HepG2 (cell line): ENCODE results near the gene GALR2. TPM values are rescaled to one million over a fixed set of nuclear protein-coding genes. Genes with fewer than 3 reads are reported as not detected.

Source experiments
- ASH2L ChIP-seq: fragments of 300-600, 200-600 bp; sonication (generic); IDR thresholded peaks from 2 replicates; pipeline ENCODE4 v1.7.0; 2017; ENCODE audit warnings: low read depth, mild to moderate bottlenecking, moderate library complexity, mixed read lengths, low read length; ENCODE audit not compliant: insufficient read length
- DNMT1 ChIP-seq: sonication (generic); formaldehyde crosslinking; IDR thresholded peaks from 2 replicates; pipeline ENCODE4 v1.5.1; 2020; ENCODE audit warnings: mild to moderate bottlenecking, missing genetic modification reagents
- ELF3 ChIP-seq: IDR thresholded peaks from 2 replicates; pipeline ENCODE4 v1.6.1; 2016; ENCODE audit warnings: missing genetic modification reagents, missing compliant biosample characterization
- ELK4 ChIP-seq: sonication (generic); formaldehyde crosslinking; IDR thresholded peaks from 2 replicates; pipeline ENCODE4 v1.9.0; 2021; ENCODE audit warnings: missing genetic modification reagents, borderline replicate concordance
- HINFP ChIP-seq: sonication (generic); formaldehyde crosslinking; IDR thresholded peaks from 2 replicates; pipeline ENCODE4 v1.4.0; 2020; ENCODE audit warnings: low read depth, mild to moderate bottlenecking, missing genetic modification reagents
- NFE2L1 ChIP-seq: sonication (generic); formaldehyde crosslinking; IDR thresholded peaks from 2 replicates; pipeline ENCODE4 v1.4.0; 2020; ENCODE audit warnings: missing genetic modification reagents, mild to moderate bottlenecking, borderline replicate concordance
- NR2F2 ChIP-seq: IDR thresholded peaks from 2 replicates; pipeline ENCODE4 v1.6.1; 2012; ENCODE audit warnings: low read depth, inconsistent platforms, borderline replicate concordance
- PLRG1 ChIP-seq: fragments of 450-650 bp; conservative IDR thresholded peaks from 2 replicates; pipeline ENCODE4 v1.6.1; 2016
- ZNF101 ChIP-seq: sonication (generic); formaldehyde crosslinking; IDR thresholded peaks from 2 replicates; pipeline ENCODE4 v1.4.0; 2020; ENCODE audit warnings: mild to moderate bottlenecking, low read depth, missing genetic modification reagents, borderline replicate concordance
- ZNF331 ChIP-seq: sonication (generic); formaldehyde crosslinking; IDR thresholded peaks from 2 replicates; pipeline ENCODE4 v1.4.0; 2020; ENCODE audit warnings: missing genetic modification reagents
- ZNF749 ChIP-seq: sonication (generic); formaldehyde crosslinking; IDR thresholded peaks from 2 replicates; pipeline ENCODE4 v1.8.0; 2022; ENCODE audit warnings: mild to moderate bottlenecking, missing genetic modification reagents, moderate library complexity, borderline replicate concordance
- ZNF766 ChIP-seq: sonication (generic); formaldehyde crosslinking; IDR thresholded peaks from 2 replicates; pipeline ENCODE4 v1.5.0; 2020; ENCODE audit warnings: missing genetic modification reagents, borderline replicate concordance
- ZNF841 ChIP-seq: sonication (generic); formaldehyde crosslinking; IDR thresholded peaks from 2 replicates; pipeline ENCODE4 v1.8.1; 2023; ENCODE audit warnings: missing genetic modification reagents, borderline replicate concordance
- polyA plus RNA-seq, 8 experiments: library from polyadenylated mRNA; depleted of rRNA in 3 of 8; stranded (reverse) in 7 of 8; unstranded in 1 of 8; fragments of >200 nt; fragmentation: Illumina TruSeq in 4 of 8; extraction: Trizol in 4 of 8; gene quantifications; 2 replicates each; pipeline versions ENCODE4 v1.2.1 to v1.2.3, GENCODE V29; 2011 to 2016; ENCODE audit warnings: low read depth in 4 of 8, missing spikeins in 1 of 8, mixed read lengths in 1 of 8; ENCODE audit not compliant: insufficient read depth in 1 of 8
- total RNA-seq, 5 experiments: library from RNA; depleted of rRNA; stranded (reverse); fragments of >200 nt; fragmentation: Illumina TruSeq; extraction: Trizol; gene quantifications; 2 replicates each; pipeline ENCODE4 v1.2.3, GENCODE V29; 2016; ENCODE audit warnings: low read depth in 1 of 5
- TF ChIP-seq, protein P1 (sequence below): IDR thresholded peaks from 2 replicates; pipeline ENCODE4 v1.6.1; 2012; ENCODE audit warnings: low read length, improper control_type of control experiment
- TF ChIP-seq, protein P2 (sequence below): sonication (generic); formaldehyde crosslinking; IDR thresholded peaks from 2 replicates; pipeline ENCODE4 v1.9.0; 2021; ENCODE audit warnings: missing genetic modification reagents, mild to moderate bottlenecking, borderline replicate concordance
- TF ChIP-seq, protein P3 (sequence below): sonication (generic); formaldehyde crosslinking; IDR thresholded peaks from 2 replicates; pipeline ENCODE4 v1.4.0; 2020; ENCODE audit warnings: missing genetic modification reagents, borderline replicate concordance

Gene GALR2
- total and polyA plus RNA-seq, 2 of the 13 experiments (the other 11 are each of a cell fraction or from before 2014, with no cell fraction given), result 0.48 to 0.58 TPM

DNA sequence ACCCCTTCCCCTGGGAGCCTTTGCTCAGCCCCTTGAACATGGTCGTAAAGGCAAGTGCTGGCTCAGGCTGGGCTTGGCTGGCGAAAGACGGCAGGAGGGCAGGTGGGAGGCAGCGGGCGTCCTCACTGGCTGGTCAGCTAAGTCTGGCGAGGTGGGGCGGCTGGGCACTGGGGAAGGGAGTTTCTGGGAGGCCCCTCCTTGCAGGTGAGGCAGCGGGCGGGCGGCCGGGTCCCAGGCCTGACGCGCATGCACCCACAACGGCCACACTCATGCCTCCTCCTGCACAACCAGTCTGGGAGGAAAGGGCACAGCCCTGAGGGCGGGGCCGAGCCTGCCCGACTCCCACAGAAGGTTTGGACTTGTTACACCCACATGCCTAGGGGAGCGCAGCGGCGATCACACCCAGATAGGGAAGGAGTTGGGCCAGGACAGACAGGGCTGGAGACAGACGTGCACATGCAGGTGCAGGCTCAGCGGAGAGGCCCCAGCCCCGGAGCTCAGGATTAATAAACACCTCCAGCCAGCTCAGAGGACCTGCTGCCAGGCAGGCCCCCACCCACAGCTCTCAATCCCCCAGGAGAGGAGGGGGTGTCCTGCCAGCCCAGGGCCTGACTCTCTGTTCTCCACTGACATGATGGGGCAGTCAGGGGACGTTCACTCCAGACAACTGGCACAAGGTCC, 47.3 kb upstream of the GALR2 start, which contains the start of gene EVPL (continued):
- TF ChIP-seq, protein P1, sequence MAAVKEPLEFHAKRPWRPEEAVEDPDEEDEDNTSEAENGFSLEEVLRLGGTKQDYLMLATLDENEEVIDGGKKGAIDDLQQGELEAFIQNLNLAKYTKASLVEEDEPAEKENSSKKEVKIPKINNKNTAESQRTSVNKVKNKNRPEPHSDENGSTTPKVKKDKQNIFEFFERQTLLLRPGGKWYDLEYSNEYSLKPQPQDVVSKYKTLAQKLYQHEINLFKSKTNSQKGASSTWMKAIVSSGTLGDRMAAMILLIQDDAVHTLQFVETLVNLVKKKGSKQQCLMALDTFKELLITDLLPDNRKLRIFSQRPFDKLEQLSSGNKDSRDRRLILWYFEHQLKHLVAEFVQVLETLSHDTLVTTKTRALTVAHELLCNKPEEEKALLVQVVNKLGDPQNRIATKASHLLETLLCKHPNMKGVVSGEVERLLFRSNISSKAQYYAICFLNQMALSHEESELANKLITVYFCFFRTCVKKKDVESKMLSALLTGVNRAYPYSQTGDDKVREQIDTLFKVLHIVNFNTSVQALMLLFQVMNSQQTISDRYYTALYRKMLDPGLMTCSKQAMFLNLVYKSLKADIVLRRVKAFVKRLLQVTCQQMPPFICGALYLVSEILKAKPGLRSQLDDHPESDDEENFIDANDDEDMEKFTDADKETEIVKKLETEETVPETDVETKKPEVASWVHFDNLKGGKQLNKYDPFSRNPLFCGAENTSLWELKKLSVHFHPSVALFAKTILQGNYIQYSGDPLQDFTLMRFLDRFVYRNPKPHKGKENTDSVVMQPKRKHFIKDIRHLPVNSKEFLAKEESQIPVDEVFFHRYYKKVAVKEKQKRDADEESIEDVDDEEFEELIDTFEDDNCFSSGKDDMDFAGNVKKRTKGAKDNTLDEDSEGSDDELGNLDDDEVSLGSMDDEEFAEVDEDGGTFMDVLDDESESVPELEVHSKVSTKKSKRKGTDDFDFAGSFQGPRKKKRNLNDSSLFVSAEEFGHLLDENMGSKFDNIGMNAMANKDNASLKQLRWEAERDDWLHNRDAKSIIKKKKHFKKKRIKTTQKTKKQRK, result no peak
- TF ChIP-seq ZNF101 (CRISPR knock-in tag), result no peak
- TF ChIP-seq, protein P2, sequence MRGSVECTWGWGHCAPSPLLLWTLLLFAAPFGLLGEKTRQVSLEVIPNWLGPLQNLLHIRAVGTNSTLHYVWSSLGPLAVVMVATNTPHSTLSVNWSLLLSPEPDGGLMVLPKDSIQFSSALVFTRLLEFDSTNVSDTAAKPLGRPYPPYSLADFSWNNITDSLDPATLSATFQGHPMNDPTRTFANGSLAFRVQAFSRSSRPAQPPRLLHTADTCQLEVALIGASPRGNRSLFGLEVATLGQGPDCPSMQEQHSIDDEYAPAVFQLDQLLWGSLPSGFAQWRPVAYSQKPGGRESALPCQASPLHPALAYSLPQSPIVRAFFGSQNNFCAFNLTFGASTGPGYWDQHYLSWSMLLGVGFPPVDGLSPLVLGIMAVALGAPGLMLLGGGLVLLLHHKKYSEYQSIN, result no peak
- TF ChIP-seq ZNF331 (CRISPR knock-in tag), result peak; percentile 72
- TF ChIP-seq HINFP (CRISPR knock-in tag), result peak; percentile 21; the same call in 1 of the 2 replicates
- no peak for TF ChIP-seq DNMT1
- TF ChIP-seq ELK4 (CRISPR knock-in tag), result no peak
- TF ChIP-seq, protein P3, sequence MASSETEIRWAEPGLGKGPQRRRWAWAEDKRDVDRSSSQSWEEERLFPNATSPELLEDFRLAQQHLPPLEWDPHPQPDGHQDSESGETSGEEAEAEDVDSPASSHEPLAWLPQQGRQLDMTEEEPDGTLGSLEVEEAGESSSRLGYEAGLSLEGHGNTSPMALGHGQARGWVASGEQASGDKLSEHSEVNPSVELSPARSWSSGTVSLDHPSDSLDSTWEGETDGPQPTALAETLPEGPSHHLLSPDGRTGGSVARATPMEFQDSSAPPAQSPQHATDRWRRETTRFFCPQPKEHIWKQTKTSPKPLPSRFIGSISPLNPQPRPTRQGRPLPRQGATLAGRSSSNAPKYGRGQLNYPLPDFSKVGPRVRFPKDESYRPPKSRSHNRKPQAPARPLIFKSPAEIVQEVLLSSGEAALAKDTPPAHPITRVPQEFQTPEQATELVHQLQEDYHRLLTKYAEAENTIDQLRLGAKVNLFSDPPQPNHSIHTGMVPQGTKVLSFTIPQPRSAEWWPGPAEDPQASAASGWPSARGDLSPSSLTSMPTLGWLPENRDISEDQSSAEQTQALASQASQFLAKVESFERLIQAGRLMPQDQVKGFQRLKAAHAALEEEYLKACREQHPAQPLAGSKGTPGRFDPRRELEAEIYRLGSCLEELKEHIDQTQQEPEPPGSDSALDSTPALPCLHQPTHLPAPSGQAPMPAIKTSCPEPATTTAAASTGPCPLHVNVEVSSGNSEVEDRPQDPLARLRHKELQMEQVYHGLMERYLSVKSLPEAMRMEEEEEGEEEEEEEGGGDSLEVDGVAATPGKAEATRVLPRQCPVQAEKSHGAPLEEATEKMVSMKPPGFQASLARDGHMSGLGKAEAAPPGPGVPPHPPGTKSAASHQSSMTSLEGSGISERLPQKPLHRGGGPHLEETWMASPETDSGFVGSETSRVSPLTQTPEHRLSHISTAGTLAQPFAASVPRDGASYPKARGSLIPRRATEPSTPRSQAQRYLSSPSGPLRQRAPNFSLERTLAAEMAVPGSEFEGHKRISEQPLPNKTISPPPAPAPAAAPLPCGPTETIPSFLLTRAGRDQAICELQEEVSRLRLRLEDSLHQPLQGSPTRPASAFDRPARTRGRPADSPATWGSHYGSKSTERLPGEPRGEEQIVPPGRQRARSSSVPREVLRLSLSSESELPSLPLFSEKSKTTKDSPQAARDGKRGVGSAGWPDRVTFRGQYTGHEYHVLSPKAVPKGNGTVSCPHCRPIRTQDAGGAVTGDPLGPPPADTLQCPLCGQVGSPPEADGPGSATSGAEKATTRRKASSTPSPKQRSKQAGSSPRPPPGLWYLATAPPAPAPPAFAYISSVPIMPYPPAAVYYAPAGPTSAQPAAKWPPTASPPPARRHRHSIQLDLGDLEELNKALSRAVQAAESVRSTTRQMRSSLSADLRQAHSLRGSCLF (CRISPR knock-in tag), result no peak
- TF ChIP-seq ASH2L, result no peak
- peak; percentile 40; the same call in 1 of the 2 replicates for TF ChIP-seq NFE2L1 (CRISPR knock-in tag)
- TF ChIP-seq ZNF749 (CRISPR knock-in tag), result no peak
- TF ChIP-seq NR2F2, result no peak; the same call in 1 of the 2 replicates
- no peak for TF ChIP-seq PLRG1
- TF ChIP-seq ZNF766 (CRISPR knock-in tag), result 0 out of 2 replicates have a peak, but pooled peaks have one; percentile 22
- no peak for TF ChIP-seq ELF3 (CRISPR knock-in tag)
- no peak for TF ChIP-seq ZNF841 (CRISPR knock-in tag)
